GM12892 (cell line): ENCODE results near the gene WRAP53.

ENCODE experiments used
- POLR2A ChIP-seq: IDR thresholded peaks from 2 replicates; pipeline ENCODE4 v1.6.1; 2011; ENCODE audit warnings: low read depth, low read length, control low read depth
- POLR2AphosphoS5 ChIP-seq: IDR thresholded peaks from 2 replicates; pipeline ENCODE4 v1.6.1; 2011; ENCODE audit warnings: low read depth, low read length, control low read depth

DNA sequence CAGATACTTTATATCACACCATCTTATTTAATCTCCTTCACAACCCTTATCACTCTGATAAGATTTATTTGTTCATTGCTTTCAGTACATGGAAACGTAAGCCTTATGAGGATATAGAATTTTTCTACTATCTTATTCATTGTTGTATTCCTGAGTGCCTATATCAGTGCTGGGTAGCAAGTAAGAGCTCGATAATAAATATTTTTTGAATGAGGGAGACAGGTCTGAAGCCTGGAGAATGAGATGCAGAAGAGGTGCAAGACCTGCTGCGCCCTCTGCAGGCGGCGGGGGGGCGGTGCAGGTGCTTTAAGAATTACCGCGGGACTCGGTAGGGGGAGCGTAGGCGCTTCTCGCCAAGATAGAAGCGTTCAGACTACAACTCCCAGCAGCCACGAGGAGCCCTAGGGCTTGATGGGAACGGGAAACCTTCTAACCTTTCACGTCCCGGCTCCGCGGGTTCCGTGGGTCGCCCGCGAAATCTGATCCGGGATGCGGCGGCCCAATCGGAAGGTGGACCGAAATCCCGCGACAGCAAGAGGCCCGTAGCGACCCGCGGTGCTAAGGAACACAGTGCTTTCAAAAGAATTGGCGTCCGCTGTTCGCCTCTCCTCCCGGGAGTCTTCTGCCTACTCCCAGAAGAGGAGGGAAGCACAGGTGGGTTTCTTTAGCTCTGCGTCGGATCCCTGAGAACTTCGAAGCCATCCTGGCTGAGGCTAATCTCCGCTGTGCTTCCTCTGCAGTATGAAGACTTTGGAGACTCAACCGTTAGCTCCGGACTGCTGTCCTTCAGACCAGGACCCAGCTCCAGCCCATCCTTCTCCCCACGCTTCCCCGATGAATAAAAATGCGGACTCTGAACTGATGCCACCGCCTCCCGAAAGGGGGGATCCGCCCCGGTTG, at the start of gene WRAP53:
- TF ChIP-seq POLR2A (peak; percentile 62; the same call in 1 of the 2 replicates), POLR2AphosphoS5 (peak; percentile 72; the same call in 1 of the 2 replicates)
